Subcutaneous adipose tissue (tissue), 4 donors: ENCODE measurements around the gene SHB. TPM values are rescaled to one million over a fixed set of nuclear protein-coding genes. Genes with fewer than 3 reads are reported as not detected.

ENCODE experiments used
- CTCF ChIP-seq: fragments of 450-650 bp; IDR thresholded peaks from one replicate; pipeline ENCODE4 v1.5.1; 2016; ENCODE audit warnings: low read depth, mild to moderate bottlenecking, control low read depth, antibody characterized with exemption, moderate library complexity
- total RNA-seq, 4 donors: library from RNA; depleted of rRNA; stranded (reverse); fragments of >200 nt; gene quantifications; one replicate each; pipeline ENCODE4 v1.1.0, GENCODE V29; 2016

SHB gene
- total RNA-seq, 4 donors from 2014 or later: 2.6 to 5.7 (median 4.7) TPM

- no peak for TF ChIP-seq CTCF
Measured at GRCh38 chr9:38057416-38058195, 11.4 kb downstream of the SHB start.

- no peak for TF ChIP-seq CTCF
Measured at GRCh38 chr9:38054653-38055052, 14.4 kb downstream of the SHB start.

DNA sequence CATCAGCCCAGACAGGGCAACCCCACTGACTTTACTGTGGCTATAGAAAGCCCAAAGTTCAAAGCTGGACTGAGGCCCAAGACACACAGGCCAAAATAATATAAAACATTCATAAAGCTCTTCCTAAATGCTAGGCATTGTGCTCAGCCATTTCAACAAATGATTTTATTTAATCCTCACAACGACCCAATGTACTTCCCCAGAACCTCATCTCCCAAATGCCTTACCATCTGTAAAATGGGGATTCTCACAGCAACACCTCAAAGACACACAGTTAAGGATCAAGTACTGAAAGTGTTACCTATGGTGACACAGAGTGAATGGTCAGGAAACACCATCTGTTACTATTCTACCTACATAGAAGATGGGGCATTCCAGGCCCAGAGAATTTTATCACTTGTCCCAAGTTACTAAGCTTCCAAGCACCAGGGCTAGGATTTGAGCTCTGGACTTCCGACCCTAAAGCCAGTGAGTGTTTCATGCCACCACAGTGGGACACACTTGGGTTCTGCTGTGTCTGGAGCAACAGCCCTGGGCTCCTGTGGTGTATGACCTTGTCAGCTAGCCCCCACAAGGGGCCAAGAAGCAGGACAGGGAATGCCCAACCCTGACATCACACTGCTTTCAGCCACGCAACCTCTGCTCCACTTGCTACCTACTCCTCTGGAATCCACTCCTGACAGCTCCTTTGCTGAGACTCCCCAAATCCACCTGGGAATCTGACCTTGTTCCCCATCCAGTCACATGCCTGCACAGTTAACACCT, 15.1 kb downstream of the SHB start:
- TF ChIP-seq CTCF: no peak

DNA sequence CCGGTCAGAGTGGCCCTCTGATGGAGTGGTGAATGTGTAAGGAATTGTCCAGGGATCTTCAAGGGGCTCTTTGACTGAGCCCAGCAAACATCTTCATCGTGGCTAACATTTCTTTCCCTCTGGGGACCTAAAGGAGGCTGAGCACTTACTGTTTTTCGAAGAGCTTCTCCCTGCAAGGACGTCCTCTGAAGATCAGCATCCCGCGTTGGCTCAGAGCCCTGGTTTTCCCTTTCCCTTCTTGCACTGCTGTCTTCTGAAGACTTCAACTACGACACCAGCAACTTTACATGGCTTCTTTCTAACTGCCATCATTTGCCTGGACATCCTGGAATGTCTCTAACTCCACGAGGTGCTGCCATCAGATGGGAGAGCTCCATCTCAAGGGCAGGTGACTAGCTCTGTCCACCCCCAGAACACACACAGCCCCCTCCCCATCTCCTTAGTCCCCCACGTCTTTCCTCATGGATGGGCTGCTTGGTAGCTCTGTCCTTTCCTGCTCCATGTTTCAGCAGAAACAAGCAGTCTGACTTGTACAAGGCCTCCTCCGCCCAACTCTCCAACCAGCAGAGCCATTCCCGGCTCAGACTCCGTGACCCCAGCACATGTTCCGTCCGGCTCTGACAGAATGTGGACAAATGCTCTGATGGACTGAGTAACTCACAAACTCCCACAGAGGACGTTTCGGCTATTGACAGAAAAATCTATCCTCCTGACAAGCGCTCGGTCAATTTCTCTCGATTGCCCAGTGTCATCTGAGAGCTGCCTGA, 17.1 kb downstream of the SHB start:
- TF ChIP-seq CTCF: no peak

DNA sequence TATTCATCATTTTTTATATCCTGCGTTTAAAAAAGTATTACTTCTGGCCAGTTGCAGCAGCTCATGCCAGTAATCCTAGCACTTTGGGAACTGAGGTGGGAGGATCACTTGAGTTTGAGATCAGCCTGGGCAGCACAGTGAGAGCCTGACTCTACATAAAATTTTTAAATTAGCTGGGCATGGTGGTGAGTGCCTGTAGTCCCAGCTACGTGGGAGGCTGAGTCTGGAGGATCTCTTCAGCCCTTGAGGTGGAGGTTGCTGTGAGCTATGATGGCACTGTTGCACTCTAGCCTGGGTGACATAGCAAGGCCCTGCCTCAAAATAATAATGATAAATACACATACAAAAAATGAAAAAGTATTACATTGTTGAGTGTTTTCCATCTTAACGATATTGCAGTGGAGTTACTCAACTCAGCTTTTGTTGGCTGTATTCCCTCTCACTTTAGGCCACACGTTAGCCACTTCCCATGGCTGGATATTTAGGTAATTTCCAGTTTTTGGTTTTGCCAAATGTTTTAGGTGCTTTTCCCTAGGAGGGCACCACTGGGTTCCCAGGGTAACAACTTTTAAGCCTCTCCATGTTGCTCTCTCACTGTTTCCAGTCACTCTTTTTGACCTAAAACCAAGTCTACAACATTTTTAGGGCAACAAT, 20.6 kb downstream of the SHB start:
- TF ChIP-seq CTCF: no peak

DNA sequence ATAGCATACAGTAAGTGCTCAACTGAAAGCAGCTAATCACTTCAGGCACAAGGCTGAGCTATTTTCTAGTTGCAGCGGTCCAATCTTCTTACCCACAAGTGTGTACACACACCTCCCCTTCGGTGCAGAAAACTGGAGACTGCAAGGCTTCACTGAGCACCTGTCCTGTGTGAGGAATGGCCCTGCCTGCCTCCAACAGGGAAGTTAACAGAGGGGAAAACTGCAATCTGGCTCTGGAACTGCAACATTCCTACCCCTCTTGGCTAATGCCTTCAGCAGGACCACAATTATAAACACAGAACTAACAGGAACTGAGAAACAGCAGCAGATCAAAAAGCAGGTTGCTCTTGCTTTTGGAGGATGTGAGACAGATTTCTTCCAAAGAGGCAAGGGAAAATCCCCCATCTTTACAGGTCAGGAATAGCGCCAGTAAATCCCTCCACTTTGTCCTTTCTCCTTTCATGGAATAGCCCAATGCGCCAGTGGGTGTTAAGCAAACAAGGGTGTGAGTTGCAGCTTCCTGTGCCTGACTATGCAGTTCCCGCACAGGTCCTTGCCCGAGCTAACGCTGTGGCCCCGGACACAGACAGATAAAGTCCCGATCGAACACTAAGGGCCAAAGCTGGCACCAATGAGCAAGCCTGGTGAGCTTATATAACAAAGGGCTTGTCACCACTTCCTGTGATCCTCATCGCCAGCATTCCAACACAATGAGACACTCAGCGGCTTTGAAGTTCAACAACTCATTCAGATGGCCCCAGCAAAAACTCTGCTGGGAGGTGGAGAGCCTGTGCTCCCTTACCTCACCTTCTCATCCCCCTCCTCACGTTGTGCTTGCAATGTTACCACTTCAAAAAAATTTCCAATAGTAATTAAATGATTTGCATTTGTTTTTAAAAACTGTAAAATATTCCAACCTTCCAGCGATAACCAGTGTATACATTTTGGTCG, 21.5 kb downstream of the SHB start:
- TF ChIP-seq CTCF: no peak
